ENCODE measurements around the gene HOMER2.

GRCh38 chr15:82907350-82907749, 45.2 kb downstream of the HOMER2 start:
- TF ChIP-seq POLR2A (IDR thresholded peaks at IDR 0.05) (no peak), CTCF (IDR thresholded peaks at IDR 0.05) (no peak)
